ENCODE measurements around the gene ORM1.
"Not testable (repeated sequence)": the region's sequence is repeated elsewhere in the genome, so short reads cannot be mapped to it uniquely, and the experiment has no call there.

Gene ORM1

DNA sequence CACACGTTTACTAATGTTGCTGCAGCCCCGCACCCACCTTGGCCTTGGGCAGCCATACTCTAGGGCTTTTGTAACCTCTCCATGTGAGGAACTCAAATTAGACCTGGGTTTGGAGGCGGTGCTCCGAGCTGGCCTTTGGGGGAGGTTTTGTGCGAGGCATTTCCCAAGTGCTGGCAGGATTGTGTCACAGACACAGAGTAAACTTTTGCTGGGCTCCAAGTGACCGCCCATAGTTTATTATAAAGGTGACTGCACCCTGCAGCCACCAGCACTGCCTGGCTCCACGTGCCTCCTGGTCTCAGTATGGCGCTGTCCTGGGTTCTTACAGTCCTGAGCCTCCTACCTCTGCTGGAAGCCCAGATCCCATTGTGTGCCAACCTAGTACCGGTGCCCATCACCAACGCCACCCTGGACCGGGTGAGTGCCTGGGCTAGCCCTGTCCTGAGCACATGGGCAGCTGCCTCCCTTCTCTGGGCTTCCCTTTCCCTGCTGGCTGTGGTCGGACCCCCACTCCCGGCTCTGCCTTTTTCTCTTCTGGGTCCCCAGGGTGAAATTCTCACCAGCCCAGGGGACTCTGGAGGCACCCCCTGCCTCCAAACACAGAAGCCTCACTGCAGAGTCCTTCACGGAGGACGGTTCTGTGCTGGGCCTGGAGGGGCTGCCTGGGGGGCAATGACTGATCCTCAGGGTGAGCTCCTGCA, at the start of gene ORM1:
ORM1 (plus strand) TSS at position 268 of the 701 bp plus-strand sequence; CDS start at position 304, 36 bp downstream.
- not testable (repeated sequence) for DNase-seq

GRCh38 chr9:114273461-114273881, 49.4 kb upstream of the ORM1 start:
- no peak for DNase-seq

DNA sequence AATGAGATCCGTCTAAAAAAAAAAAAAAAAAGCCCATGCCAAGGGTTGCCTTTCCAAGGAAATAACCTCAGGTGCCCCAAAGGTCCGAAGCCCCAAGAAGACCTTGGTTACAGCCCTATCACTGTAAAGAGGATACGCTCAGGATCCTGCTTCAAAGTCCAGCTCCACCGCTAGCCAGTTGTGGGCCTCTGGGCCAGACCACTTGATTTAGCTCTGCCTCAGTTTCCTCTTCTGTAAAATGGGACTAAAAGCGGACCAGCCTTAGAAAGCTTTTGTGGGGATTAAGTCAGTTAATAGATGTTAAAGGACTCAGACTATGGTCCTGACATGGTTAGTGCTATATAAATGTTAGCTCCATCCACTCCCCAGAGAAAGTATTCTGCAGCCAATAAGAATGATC, 48.7 kb upstream of the ORM1 start:
- no peak for DNase-seq

- DNase-seq: no peak
Observed at GRCh38 chr9:114275246-114276004, 47.5 kb upstream of the ORM1 start.

GRCh38 chr9:114276908-114277821, 45.7 kb upstream of the ORM1 start:
- no peak for DNase-seq

DNA sequence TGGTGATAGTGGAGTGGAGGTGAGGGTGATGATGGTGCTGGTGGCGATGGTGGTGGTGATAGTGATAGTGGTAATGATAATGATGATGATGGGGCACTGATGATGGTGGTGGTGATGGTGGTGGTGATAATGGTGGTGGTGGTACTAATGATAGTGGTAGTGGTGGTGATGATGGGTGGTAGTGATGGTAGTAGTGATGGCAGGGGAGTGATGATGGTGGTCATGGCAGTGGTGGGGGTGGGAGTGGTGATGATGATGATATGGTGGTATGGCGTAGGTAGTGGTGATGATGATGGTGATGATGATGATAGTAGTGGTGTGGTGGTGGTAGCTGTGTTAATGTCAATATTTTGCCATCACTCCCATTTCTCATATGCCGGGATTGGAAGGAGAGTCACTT, 44.5 kb upstream of the ORM1 start:
- DNase-seq: no peak

DNA sequence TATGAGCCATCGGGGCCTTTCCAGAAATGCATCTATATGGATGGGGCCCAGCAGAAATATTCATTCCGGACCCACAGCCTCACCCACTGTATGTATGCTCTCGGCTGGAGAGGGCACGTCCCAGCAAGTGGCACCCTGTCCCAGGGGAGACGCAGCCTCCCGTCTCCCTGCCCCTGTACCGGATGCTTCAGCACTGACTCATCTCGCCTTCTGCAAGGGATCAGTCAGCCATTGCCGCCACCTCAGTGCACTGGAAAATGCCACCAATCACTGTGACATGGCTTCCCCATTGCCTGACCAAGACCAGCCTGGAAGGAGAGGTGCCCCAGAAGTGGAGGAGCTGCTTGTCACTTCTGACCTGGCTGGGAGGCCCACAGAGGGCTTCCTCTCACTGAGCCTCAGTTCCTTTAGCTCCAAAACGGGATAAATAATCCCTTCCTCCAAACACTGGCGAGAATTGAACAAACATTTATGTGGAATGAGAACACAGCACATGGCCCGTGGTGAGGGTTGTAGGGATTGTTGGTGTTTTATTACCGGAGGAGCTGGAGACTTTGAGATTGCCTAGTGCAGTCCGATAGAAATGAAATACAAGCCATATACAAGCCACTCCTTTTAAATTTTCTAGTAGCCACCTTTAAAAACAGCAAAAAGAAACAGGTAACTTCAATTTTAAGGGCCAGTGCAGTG, 43.9 kb upstream of the ORM1 start:
- no peak for DNase-seq

- DNase-seq: no peak
Observed at GRCh38 chr9:114279693-114280092, 43.2 kb upstream of the ORM1 start.

- no peak for DNase-seq
Observed at GRCh38 chr9:114280636-114281472, 42.0 kb upstream of the ORM1 start.

- DNase-seq: no peak
Observed at GRCh38 chr9:114281473-114282103, 41.3 kb upstream of the ORM1 start.

DNA sequence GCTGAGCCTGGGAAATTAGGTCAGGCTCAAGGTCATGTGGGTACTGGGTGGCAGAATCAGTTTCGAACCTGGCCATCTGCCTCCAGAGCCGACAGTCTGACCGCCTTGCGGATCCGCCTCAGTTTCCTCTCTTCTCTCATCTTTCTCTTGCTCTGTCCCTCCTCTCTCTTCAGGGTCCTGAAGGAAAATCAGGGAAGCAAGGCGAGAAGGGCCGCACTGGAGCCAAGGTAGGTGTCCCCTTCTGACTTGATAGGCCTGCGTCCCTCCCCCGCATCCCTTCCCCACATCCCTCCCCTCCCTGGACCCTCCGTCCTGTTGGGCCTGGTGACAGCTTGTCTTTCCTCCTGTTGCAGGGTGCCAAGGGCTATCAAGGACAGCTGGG, 40.8 kb upstream of the ORM1 start:
- DNase-seq: no peak

- no peak for DNase-seq
Observed at GRCh38 chr9:114282507-114282906, 40.4 kb upstream of the ORM1 start.

DNA sequence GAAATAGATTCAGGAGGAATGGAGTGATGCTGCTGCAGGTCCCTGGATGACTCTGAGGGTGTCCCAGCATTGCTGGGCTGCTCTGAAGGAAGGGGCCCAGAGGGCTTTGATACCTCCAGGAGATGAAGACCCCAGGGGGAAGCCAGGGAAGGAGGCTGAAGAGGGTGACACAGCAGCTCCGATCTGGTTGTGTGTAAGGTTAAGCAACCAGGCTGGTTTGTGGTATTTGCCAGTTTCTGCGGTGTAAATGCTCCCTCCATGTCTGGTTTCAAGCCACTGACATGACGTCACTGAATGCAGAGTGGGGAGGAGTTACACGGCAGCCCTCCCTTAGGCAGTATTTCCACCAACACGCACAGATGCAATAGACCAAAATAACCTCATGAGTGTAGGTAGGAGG, 40.0 kb upstream of the ORM1 start:
- no peak for DNase-seq

GRCh38 chr9:114283551-114284111, 39.3 kb upstream of the ORM1 start:
- no peak for DNase-seq

GRCh38 chr9:114284316-114285060, 38.4 kb upstream of the ORM1 start:
- DNase-seq: no peak

GRCh38 chr9:114285166-114285867, 37.6 kb upstream of the ORM1 start:
- no peak for DNase-seq

DNA sequence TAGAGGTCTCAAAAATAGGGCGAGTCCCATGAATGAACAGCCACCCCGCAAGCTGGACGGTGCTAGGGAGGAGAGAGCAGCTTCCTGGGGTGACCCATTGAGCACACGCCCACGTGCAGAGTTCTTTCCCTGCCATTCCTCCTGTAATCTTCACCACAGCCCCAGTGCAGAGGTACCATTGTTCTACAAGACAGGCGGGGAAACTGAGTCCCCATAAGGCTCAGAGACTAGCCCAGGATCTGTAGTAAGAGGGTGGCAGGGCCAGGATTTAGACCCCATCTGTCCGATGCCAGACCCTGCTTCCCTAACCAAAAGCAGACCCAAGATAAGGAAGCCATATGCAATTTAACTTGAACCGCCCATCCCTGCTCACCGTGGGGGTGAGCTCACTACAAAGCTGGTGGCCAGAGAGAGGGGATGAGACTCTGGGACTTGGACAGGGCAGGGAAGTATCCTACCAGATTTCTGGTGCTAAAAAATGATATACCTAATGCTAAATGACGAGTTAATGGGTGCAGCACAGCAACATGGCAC, 36.7 kb upstream of the ORM1 start:
- DNase-seq: no peak

DNA sequence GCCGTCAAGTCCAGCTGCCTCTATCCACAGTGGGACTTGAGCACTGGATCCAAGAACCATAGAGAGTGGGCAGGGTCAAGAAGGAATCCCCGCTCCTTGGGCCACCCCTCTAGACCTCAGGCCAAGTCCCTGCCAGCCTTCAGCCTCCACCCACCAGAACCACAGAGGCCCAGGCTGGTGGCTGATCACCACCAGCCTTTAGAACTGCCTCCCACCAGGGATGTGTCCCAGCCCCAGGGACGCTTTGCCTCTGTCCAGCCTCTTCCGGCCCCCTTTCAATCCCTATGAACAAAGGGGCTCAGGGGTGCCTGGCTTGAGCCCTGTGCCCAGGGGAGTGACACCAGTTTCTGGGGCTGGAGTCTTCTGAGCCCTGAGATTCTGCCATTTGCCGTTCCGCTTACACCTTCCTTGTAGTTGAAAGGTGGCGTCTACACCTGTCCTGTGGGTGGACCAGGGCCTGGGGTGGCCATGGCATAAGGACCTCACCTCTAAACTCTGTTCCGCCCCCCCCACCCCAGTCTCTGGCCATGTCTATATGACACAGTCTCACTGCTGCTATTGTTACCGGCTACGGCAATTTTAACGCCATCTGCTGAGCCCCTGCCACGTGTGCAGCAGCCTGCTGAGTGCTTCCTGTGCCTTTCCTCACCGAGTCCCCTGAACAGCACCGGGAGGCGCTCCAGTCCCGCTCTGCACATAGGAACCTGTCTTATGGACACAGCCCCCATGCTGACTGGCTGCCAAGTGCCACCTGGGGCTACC, 35.7 kb upstream of the ORM1 start:
- no peak for DNase-seq

All from activated T-cell treated with anti-CD3 and anti-CD28 coated beads for 4 hours (primary cell).